ENCODE measurements around the gene ZNF550. TPM values are rescaled to one million over a fixed set of nuclear protein-coding genes. Genes with fewer than 3 reads are reported as not detected.
A peak's percentile ranks its signal among the peaks of the same experiment; 100 is the strongest.

Gene ZNF550
- total and polyA plus RNA-seq, 2 of the 13 experiments (the other 11 are each of a cell fraction or from before 2014, with no cell fraction given), result 8.6 to 9.1 TPM

DNA sequence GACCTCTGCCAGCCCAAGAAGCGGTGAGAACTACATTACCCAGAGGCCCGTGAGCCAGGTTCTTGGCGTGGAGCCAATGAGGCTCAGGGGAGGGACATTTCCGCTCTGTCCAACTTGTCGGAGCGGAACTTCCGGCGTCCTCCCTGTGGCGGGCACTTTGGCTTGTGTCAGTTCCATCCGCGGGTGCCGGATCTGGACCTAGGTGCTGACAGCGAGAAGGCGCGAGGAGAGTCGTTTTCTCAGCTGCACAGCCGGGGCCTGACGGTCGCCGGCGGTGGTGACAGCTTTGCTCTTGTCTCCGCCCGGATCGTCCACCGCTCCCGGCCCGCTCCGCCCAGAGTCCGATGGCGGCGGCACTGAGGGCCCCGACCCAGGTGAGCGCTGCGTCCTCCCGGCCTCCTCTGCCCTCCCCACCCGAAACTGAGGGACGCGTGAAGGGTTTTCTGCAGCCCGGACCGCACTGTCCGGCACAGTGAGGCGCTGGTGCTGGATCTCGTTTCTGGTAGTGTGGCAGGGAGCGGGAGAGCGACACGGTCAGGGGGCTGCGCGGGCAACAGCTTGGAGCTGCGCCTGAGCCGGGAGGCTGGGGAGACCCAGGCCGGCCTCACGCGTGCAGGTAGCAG is 40.2 kb upstream of the ZNF550 start, which contains the start of gene ZNF530 (continued):
- TF ChIP-seq ZNF574 (CRISPR knock-in tag; IDR thresholded peaks at IDR 0.05), result peak; percentile 94
- TF ChIP-seq ZNF598 (CRISPR knock-in tag; IDR thresholded peaks at IDR 0.05; ENCODE audit: borderline replicate concordance), result peak; percentile 79
- no peak for TF ChIP-seq NCOR1 (IDR thresholded peaks at IDR 0.05; ENCODE audit: borderline replicate concordance, low read length)
- TF ChIP-seq ZNF605 (CRISPR knock-in tag; IDR thresholded peaks at IDR 0.05), result no peak
- peak; percentile 96 for TF ChIP-seq TGIF2 (CRISPR knock-in tag; IDR thresholded peaks at IDR 0.05)
- TF ChIP-seq, protein P1, sequence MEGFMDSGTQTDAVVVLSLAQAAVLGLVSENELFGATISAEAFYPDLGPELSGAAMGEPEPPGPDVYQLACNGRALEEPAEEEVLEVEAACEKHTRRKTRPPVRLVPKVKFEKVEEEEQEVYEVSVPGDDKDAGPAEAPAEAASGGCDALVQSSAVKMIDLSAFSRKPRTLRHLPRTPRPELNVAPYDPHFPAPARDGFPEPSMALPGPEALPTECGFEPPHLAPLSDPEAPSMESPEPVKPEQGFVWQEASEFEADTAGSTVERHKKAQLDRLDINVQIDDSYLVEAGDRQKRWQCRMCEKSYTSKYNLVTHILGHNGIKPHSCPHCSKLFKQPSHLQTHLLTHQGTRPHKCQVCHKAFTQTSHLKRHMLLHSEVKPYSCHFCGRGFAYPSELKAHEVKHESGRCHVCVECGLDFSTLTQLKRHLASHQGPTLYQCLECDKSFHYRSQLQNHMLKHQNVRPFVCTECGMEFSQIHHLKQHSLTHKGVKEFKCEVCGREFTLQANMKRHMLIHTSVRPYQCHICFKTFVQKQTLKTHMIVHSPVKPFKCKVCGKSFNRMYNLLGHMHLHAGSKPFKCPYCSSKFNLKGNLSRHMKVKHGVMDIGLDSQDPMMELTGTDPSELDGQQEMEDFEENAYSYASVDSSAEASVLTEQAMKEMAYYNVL (CRISPR knock-in tag; IDR thresholded peaks at IDR 0.05; ENCODE audit: borderline replicate concordance), result no peak
- 0 out of 2 replicates have a peak, but pooled peaks have one; percentile 70 for TF ChIP-seq IRX3 (CRISPR knock-in tag; IDR thresholded peaks at IDR 0.05; ENCODE audit: borderline replicate concordance, low read depth)
- peak; percentile 97 for TF ChIP-seq GATAD1 (CRISPR knock-in tag; IDR thresholded peaks at IDR 0.05)
- TF ChIP-seq E2F1 (CRISPR knock-in tag; IDR thresholded peaks at IDR 0.05), result peak; percentile 72; the same call in 1 of the 2 replicates
- no peak for TF ChIP-seq KIAA2018 (CRISPR knock-in tag; IDR thresholded peaks at IDR 0.05; ENCODE audit: borderline replicate concordance)
- peak; percentile 85 for TF ChIP-seq KDM2A (CRISPR knock-in tag; IDR thresholded peaks at IDR 0.05; ENCODE audit: borderline replicate concordance, low read depth)
- TF ChIP-seq CREM (IDR thresholded peaks at IDR 0.05), result peak; percentile 94
- TF ChIP-seq CREM (CRISPR knock-in tag; IDR thresholded peaks at IDR 0.05), result no peak
- no peak for TF ChIP-seq TCF7 (IDR thresholded peaks at IDR 0.05; ENCODE audit: low read depth)
- TF ChIP-seq SIN3A (IDR thresholded peaks at IDR 0.05; ENCODE audit: borderline replicate concordance, low read depth, low read length), result peak; percentile 96
- no peak for TF ChIP-seq MAFF (IDR thresholded peaks at IDR 0.05; ENCODE audit: low read depth, low read length)

Data from HepG2 (cell line).